Liver (tissue), 3 donors: Measurements from ENCODE around the gene FGD2.

Experiments
- EGR1 ChIP-seq, 2 donors: IDR thresholded peaks; 2 replicates each; pipeline ENCODE4 v1.6.1; 2016 to 2018; ENCODE audit warnings: antibody characterized with exemption in 2 of 2, low read depth in 2 of 2
- GABPA ChIP-seq, 2 donors: IDR thresholded peaks in 1 of 2; conservative IDR thresholded peaks in 1 of 2; 2 replicates each; pipeline ENCODE4 v1.6.1; 2016; ENCODE audit warnings: antibody characterized with exemption in 2 of 2, mild to moderate bottlenecking in 1 of 2, moderate library complexity in 1 of 2
- HNF4G ChIP-seq: IDR thresholded peaks from 2 replicates; pipeline ENCODE4 v1.6.1; 2016; ENCODE audit warnings: antibody characterized with exemption
- JUND ChIP-seq, 2 donors: IDR thresholded peaks; 2 replicates each; pipeline ENCODE4 v1.6.1; 2016; ENCODE audit warnings: antibody characterized with exemption in 2 of 2
- NR2F2 ChIP-seq: IDR thresholded peaks from 2 replicates; pipeline ENCODE4 v1.6.1; 2016; ENCODE audit warnings: antibody characterized with exemption
- RAD21 ChIP-seq, 2 donors: IDR thresholded peaks; 2 replicates each; pipeline ENCODE4 v1.6.1; 2016; ENCODE audit warnings: antibody characterized with exemption in 2 of 2, mild to moderate bottlenecking in 2 of 2
- RXRA ChIP-seq, 2 donors: IDR thresholded peaks; 2 replicates each; pipeline ENCODE4 v1.6.1; 2017 to 2018; ENCODE audit warnings: antibody characterized with exemption in 2 of 2, mild to moderate bottlenecking in 1 of 2
- SP1 ChIP-seq: IDR thresholded peaks from 2 replicates; pipeline ENCODE4 v1.6.1; 2018; ENCODE audit warnings: antibody characterized with exemption, mild to moderate bottlenecking
- TAF1 ChIP-seq: conservative IDR thresholded peaks from 2 replicates; pipeline ENCODE4 v1.6.1; 2016; ENCODE audit warnings: antibody characterized with exemption, mild to moderate bottlenecking
- YY1 ChIP-seq: IDR thresholded peaks from 2 replicates; pipeline ENCODE4 v1.6.1; 2016; ENCODE audit warnings: antibody characterized with exemption, mild to moderate bottlenecking
- TF ChIP-seq, protein P1 (sequence below): IDR thresholded peaks from 2 replicates; pipeline ENCODE4 v1.6.1; 2016; ENCODE audit warnings: antibody characterized with exemption
- TF ChIP-seq, protein P2 (sequence below): fragments of 150-350 bp; IDR thresholded peaks from 2 replicates; pipeline ENCODE4 v1.5.1; 2017; ENCODE audit warnings: improper control_type of control experiment, low read depth, low read length; ENCODE audit not compliant: missing input control
- TF ChIP-seq, protein P3 (sequence below): IDR thresholded peaks from 2 replicates; pipeline ENCODE4 v1.6.1; 2016; ENCODE audit warnings: antibody characterized with exemption, mild to moderate bottlenecking
- TF ChIP-seq, protein P4 (sequence below): IDR thresholded peaks from 2 replicates; pipeline ENCODE4 v1.6.1; 2016; ENCODE audit warnings: antibody characterized with exemption
- donor health status: healthy.
- donor health status: healthy.

DNA sequence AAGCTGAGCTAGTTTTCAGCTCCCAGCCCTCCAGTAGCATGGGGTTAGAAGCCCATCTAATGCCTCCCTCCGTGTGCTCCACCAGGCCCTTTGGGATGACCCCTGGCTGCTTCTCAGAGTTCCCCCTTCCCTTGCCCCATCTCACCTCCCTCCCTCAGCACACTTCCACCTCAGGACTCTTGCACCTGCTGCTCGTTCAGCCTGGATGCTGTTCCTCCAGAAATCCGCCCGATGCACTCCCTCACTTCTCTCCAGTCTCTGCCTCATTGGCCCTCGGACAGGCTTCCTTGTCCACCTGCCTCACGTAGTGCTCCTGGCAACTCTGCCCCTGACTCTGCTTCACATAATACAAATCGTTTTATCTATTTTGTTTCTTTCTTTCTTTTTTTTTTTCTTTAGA, 26.8 kb downstream of the FGD2 start:
- no peak for TF ChIP-seq NR2F2
- TF ChIP-seq JUND (IDR thresholded peaks at IDR 0.05): no peak
- TF ChIP-seq, protein P1, sequence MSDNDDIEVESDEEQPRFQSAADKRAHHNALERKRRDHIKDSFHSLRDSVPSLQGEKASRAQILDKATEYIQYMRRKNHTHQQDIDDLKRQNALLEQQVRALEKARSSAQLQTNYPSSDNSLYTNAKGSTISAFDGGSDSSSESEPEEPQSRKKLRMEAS: no peak
- TF ChIP-seq YY1: no peak
- TF ChIP-seq, protein P2, sequence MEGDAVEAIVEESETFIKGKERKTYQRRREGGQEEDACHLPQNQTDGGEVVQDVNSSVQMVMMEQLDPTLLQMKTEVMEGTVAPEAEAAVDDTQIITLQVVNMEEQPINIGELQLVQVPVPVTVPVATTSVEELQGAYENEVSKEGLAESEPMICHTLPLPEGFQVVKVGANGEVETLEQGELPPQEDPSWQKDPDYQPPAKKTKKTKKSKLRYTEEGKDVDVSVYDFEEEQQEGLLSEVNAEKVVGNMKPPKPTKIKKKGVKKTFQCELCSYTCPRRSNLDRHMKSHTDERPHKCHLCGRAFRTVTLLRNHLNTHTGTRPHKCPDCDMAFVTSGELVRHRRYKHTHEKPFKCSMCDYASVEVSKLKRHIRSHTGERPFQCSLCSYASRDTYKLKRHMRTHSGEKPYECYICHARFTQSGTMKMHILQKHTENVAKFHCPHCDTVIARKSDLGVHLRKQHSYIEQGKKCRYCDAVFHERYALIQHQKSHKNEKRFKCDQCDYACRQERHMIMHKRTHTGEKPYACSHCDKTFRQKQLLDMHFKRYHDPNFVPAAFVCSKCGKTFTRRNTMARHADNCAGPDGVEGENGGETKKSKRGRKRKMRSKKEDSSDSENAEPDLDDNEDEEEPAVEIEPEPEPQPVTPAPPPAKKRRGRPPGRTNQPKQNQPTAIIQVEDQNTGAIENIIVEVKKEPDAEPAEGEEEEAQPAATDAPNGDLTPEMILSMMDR: no peak
- TF ChIP-seq RXRA (IDR thresholded peaks at IDR 0.05): no peak
- TF ChIP-seq, protein P3, sequence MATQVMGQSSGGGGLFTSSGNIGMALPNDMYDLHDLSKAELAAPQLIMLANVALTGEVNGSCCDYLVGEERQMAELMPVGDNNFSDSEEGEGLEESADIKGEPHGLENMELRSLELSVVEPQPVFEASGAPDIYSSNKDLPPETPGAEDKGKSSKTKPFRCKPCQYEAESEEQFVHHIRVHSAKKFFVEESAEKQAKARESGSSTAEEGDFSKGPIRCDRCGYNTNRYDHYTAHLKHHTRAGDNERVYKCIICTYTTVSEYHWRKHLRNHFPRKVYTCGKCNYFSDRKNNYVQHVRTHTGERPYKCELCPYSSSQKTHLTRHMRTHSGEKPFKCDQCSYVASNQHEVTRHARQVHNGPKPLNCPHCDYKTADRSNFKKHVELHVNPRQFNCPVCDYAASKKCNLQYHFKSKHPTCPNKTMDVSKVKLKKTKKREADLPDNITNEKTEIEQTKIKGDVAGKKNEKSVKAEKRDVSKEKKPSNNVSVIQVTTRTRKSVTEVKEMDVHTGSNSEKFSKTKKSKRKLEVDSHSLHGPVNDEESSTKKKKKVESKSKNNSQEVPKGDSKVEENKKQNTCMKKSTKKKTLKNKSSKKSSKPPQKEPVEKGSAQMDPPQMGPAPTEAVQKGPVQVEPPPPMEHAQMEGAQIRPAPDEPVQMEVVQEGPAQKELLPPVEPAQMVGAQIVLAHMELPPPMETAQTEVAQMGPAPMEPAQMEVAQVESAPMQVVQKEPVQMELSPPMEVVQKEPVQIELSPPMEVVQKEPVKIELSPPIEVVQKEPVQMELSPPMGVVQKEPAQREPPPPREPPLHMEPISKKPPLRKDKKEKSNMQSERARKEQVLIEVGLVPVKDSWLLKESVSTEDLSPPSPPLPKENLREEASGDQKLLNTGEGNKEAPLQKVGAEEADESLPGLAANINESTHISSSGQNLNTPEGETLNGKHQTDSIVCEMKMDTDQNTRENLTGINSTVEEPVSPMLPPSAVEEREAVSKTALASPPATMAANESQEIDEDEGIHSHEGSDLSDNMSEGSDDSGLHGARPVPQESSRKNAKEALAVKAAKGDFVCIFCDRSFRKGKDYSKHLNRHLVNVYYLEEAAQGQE: no peak
- TF ChIP-seq, protein P4, sequence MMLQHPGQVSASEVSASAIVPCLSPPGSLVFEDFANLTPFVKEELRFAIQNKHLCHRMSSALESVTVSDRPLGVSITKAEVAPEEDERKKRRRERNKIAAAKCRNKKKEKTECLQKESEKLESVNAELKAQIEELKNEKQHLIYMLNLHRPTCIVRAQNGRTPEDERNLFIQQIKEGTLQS: no peak
- TF ChIP-seq EGR1 (IDR thresholded peaks at IDR 0.05; ENCODE audit: low read depth in 2 of 2): no peak
- no peak for TF ChIP-seq TAF1
- no peak for TF ChIP-seq RAD21 (IDR thresholded peaks at IDR 0.05)
- no peak for TF ChIP-seq SP1
- no peak for TF ChIP-seq GABPA (IDR thresholded peaks at IDR 0.05 in 1 of 2, conservative IDR thresholded peaks at IDR 0.05 in 1 of 2)
- no peak for TF ChIP-seq HNF4G
